ENCODE measurements around the gene CD164.

GRCh38 chr6:109327959-109328358 is 54.3 kb downstream of the CD164 start:
- no peak for TF ChIP-seq CTCF (IDR thresholded peaks at IDR 0.05)
- TF ChIP-seq POLR2A (IDR thresholded peaks at IDR 0.05): no peak

Data from thyroid gland (tissue), 4 donors.